ENCODE results near the gene SYCP2. TPM values are rescaled to one million over a fixed set of nuclear protein-coding genes. Genes with fewer than 3 reads are reported as not detected.

The SYCP2 gene
- total RNA-seq, 1 donor from 2014 or later, result 9.0 TPM

Other genes starting within 250 kb of the SYCP2 start
- 6.3 and 6.8 TPM in 2 replicates for gene PPP1R3D, start 6.7 kb upstream of the SYCP2 start, total RNA-seq
- gene FAM217B, start 6.8 kb upstream of the SYCP2 start, total RNA-seq, result 30.8 and 36.3 TPM in 2 replicates
- gene CDH26, start 24.8 kb upstream of the SYCP2 start, total RNA-seq, result 0.43 and 0.50 TPM in 2 replicates